GM19468 (cell line): Measurements from ENCODE around the gene FAM169A.
"Not testable (repeated sequence)": the region's sequence is repeated elsewhere in the genome, so short reads cannot be mapped to it uniquely, and the experiment has no call there.

ENCODE experiments used
- ATAC-seq: cut with Tn5 transposase; IDR thresholded peaks from one replicate; pipeline ENCODE4 v1.9.1; 2021; ENCODE audit warnings: mild to moderate bottlenecking, moderate library complexity, moderate number of reproducible peaks; ENCODE audit not compliant: unreplicated experiment; ENCODE audit errors: extremely low read depth

The FAM169A gene

DNA sequence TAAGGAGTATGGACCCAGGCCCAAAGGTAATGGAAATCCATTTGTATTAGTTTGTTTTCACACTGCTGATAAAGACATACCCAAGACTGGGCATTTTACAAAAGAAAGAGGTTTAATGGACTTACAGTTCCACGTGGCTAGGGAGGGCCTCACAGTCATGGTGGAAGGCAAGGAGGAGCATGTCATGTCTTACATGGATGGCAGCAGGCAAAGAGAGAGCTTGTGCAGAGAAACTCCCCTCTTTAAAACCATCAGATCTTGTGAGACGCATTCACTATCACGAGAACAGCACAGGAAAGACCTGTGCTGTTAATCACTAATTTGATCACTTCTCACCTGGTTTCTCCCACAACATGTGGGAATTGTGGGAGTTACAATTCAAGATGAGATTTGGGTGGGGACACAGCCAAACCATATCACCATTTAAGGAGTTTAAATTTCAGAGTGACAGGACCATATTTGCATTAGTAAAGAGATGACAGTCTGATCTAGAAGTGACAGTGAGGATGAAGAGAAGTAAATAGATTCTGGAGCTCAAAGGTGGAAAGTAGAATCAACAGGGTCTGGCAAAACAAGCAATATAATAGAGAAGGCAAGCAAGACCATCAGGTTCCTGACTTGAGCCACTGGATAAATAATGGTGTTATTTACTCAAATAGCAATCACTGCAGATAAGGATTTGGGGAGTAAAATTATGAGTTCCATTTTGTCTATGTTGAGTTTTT lies 7.5 kb upstream of the FAM169A start:
- ATAC-seq, result no peak

DNA sequence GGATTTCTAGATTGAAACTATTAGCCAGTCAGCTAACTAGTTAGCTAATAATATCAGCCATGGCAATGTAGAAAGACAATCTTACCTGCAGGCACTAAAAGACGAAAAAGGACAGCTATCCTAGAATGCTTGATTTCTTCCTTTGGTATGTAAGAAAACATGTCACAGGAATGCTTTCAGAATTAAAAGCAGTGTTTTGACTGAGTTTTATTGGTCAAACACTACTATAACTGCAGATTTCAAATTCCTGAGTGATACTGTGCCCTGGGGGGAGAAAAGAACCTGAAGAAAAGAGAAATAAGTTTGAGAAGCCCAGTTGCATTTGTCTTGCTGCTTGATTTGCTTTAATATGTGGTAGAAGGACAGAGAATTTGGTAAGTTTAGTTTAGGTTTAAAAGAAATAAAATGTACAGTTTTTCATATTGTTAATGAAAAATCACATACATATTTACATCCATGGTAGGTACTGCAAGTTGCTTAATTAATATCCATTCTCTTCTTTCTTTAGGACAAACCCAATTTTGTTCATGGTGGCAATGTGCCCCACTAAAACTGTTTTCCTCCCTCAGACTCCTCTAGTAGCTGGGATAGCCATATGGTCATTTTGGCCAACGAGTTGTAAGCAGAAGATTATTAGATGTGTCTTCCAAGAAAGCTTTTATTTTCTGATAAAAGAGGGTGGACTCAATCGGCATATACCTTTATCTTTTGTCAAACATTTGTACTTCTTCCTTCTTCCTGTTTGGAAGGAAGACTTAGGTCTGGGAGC lies 4.3 kb upstream of the FAM169A start:
- ATAC-seq, result no peak

- not testable (repeated sequence) for ATAC-seq
These were observed 3.2 kb upstream of the FAM169A start for GRCh38 chr5:74869414-74869813.

- no peak for ATAC-seq
These were observed 492 bp upstream of the FAM169A start for GRCh38 chr5:74866596-74867162.

- ATAC-seq, result no peak
These were observed 857 bp downstream of the FAM169A start for GRCh38 chr5:74865256-74865803.

DNA sequence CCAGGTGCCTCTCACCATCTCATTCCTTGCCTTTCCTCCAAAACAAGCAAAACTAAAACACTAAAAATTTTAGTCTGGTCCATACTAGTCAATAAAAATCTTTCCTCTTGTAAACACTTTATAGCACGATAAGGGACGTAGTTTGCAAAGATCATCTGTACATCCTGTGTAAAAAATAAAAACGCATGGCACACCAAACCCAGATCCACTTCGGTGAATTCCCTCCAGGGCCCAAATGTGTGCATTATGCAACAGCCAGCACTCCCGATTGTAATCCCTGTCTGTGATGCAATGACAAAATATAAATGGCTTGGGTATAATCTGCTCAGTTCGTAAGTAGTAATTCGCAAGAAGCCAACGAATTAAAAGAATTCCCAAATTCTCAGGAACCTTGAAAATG lies 1.4 kb downstream of the FAM169A start:
- ATAC-seq, result no peak

- ATAC-seq, result no peak
These were observed 2.5 kb downstream of the FAM169A start for GRCh38 chr5:74863726-74864125.

DNA sequence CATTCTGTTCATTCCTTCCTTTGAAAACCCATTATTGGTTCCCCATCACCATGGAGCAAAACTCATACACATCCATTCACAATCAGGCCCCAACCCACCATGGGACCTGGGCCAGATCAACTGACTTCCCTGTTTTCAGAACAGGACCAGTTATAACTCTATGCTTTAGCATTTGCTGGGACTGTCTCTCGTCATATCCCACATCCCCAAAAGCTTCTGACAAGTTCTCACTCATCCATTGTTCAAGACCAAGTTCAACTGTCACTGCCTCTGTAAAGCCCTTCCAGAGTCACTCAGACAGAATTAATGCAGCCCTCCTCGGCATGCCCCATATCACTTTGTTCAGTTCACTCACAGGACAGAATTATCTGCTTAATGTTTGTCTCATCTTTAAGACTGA lies 4.0 kb downstream of the FAM169A start:
- no peak for ATAC-seq

DNA sequence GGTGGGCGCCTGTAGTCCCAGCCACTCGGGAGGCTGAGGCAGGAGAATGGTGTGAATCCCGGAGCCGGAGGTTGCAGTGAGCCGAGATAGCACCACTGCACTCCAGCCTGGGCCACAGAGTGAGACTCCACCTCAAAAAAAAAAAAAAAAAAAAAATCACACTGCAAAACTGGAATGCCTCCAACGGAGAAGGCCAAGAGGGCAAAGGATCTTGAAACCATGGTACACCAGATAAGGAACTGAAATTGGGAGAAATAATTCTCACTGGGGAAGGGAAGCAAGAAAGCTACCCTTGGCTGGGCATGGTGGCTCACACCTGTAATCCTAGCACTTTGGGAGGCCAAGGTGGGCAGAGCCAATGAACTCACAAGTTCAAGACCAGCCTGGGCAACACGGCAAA lies 9.2 kb downstream of the FAM169A start:
- not testable (repeated sequence) for ATAC-seq

- no peak for ATAC-seq
These were observed 12.9 kb downstream of the FAM169A start for GRCh38 chr5:74853256-74853655.

- ATAC-seq, result no peak
These were observed 14.4 kb downstream of the FAM169A start for GRCh38 chr5:74851684-74852353.

DNA sequence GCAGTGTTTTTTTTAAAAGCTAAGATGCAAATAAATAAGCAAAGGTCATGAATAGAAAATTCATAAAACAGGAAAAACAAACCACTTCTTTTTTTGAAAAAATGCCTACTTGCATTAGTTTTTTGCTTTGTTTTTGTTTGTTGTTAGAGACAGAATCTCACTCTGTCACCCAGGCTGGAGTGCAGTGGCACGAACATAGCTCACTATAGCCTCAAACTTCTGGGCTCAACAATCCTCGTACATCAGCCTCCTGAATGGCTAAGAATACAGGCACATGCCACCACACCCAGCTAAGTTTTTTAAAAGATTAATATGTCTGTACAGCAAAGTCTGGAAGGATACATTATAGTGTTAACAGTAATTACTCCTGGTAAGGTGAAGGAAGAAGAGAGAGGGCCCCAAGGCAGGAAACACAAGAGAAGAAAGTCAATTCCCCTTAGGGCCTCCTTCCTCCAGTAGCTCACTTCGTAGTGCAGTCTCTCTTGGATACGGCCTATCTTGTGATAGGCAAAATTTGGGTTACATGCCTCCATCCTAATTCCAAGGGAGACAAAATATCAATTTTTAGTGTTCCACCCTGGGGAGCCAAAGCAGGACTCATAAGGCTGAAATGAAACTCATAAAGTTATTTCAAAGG lies 15.3 kb downstream of the FAM169A start:
- no peak for ATAC-seq

DNA sequence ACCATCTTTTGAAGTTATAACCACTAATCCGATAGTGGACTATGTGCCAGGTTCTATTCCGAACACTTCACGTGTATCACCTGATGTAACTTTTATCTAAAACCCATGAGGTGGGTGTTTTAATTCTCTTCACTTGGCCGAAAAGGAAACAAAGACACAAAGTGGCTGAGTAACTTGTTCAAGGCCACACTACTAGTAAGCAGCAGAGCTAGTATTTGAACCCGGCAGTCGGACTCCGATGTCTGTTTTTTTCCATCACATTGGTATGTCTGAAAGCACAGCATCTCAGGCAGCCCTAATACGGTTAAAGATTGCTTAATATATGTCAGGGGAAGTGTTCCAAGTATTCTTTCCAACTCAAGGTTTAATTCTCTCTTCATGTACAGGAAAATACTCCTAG lies 16.2 kb downstream of the FAM169A start:
- ATAC-seq, result no peak

DNA sequence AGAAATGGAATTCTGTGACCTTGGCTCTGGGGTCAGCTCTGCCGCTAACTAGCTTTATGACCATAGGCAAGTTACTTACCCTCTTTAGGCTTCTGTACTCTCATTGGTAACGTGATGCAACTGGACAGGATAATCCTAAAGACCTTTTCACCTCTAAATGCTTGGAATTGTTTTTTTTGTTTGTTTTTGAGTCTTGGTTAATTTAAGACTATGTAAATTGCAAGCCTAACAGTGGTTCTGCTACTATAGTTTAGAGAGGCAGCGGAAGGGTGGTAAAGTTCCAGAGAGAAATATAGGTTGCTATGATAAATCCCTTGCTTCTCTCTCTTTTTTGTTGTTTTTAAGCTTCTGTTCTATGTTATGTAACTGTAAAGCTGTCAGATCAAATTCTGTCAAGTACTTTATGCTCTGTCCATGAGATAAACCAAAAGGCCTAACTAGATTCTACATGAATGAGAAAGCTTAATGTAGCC lies 17.6 kb downstream of the FAM169A start:
- ATAC-seq, result no peak

- no peak for ATAC-seq
These were observed 27.0 kb downstream of the FAM169A start for GRCh38 chr5:74839229-74839628.

GRCh38 chr5:74838262-74838661 lies 27.9 kb downstream of the FAM169A start:
- no peak for ATAC-seq

DNA sequence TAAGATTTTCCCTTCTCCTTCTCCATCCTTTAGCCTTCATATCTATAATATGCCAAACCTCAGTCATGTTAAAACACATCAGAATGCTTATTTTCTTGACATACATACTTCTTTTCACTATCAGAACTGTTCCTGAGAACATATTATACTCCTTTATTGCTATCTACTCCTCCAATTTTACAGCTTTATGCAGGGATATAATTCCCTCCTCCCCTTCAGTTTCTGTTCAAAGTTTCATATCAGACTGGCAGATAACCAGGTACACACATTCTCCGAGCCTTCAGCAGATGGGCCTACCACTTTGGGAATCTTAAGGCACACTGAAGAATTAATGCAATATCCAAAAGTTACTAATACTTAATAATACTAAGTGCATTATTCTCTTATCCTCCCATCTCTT lies 29.1 kb downstream of the FAM169A start:
- ATAC-seq, result no peak

DNA sequence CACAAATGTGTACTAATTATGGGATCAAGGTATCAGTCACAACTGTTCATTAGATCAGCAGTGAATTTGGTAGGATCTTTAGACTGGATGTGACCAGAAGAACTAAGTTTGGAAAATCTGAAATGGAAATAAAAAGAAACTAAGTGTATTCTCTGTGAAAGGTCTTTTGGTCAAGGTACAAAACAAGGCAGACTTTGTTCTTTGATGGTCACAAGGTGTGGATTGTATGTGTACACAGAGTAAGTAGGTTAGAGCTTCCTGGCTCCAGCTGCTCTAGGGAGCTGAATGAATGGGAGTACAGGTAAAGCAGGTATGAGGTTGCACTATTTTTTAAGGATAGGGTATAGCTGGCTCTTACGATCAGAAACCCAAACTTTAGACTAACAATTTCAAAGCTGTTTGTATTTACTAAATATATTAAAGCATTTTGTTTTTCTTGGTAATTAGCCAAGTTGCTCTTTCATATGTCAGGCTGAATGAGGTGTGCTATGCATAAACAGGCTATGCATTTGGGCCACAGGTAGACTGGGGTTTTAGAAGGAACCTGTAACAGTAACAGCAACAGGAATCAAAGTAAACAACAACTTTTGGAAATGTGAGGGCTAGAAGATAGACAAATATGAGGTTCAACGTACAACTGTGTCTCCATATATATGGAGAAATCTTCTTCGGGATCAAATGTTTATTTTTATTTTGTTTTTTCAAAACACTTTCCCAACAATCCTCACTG lies 32.5 kb downstream of the FAM169A start:
- ATAC-seq, result no peak

DNA sequence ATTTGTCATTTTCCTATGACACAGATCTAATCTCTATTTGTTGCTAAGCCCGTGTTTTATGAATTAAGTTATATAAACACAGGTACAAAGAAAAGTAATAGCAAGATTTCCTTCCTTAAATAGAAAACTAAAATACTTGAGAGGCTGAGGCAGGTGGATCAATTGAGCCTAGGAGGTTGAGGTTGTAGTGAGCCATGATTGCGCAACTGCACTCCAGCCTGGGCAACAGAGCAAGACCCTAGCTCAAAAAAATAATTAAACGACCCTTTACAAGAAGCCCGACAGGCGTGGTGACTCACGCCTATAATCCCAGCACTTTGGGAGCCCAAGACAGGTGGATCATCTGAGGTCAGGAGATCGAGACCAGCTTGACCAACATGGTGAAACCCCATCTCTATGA lies 36.8 kb downstream of the FAM169A start:
- no peak for ATAC-seq
